ENCODE data around the gene LCNL1. TPM values are rescaled to one million over a fixed set of nuclear protein-coding genes. Genes with fewer than 3 reads are reported as not detected.

Gene LCNL1
- total and polyA plus RNA-seq, 2 of the 13 experiments (the other 11 are each of a cell fraction or from before 2014, with no cell fraction given) = not detected

DNA sequence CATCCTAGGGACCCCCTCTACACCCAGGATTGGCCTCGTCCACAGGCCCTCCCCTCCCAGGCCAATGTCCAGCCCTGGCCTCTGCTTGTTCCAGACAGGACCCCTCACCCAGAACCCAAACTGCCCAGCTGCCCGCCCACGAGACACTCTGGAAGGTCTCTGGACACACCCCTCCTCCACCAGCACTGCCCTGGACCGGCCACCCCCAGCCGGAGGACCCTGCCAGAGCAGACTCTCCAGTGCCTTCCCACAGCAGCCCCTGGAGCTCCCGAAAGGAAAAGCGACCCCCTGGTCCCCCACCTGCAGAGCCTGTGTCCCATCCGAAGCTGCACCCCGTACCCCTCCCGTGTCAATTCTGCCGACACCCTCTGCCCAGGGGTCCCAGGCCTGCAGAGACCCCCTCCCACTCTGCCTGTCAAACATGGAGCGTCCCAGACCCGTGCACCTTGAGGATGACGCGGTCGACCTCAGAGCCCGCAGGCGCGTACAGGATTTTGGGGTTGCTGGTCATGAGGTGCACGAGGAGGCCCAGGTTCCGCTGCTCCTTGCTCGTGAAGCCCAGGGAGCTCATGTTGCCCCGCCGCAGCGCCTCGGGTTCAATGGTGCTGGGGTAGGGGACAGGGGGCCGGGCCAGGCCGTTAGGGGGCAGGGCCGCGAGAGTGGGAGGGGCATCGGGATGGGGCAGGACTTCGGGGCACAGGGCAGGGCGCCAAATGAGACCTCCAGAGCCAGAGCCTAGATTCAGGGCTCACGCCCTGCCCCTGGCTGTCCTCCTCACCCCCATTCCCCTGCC lies 37.3 kb downstream of the LCNL1 start (continued):
- no peak for TF ChIP-seq ZUFSP (CRISPR knock-in tag; IDR thresholded peaks at IDR 0.05; ENCODE audit: borderline replicate concordance)
- TF ChIP-seq, protein P1, sequence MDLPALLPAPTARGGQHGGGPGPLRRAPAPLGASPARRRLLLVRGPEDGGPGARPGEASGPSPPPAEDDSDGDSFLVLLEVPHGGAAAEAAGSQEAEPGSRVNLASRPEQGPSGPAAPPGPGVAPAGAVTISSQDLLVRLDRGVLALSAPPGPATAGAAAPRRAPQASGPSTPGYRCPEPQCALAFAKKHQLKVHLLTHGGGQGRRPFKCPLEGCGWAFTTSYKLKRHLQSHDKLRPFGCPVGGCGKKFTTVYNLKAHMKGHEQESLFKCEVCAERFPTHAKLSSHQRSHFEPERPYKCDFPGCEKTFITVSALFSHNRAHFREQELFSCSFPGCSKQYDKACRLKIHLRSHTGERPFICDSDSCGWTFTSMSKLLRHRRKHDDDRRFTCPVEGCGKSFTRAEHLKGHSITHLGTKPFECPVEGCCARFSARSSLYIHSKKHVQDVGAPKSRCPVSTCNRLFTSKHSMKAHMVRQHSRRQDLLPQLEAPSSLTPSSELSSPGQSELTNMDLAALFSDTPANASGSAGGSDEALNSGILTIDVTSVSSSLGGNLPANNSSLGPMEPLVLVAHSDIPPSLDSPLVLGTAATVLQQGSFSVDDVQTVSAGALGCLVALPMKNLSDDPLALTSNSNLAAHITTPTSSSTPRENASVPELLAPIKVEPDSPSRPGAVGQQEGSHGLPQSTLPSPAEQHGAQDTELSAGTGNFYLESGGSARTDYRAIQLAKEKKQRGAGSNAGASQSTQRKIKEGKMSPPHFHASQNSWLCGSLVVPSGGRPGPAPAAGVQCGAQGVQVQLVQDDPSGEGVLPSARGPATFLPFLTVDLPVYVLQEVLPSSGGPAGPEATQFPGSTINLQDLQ (CRISPR knock-in tag; IDR thresholded peaks at IDR 0.05) = no peak
- no peak for TF ChIP-seq E2F5 (CRISPR knock-in tag; conservative IDR thresholded peaks at IDR 0.05)
- TF ChIP-seq, protein P2, sequence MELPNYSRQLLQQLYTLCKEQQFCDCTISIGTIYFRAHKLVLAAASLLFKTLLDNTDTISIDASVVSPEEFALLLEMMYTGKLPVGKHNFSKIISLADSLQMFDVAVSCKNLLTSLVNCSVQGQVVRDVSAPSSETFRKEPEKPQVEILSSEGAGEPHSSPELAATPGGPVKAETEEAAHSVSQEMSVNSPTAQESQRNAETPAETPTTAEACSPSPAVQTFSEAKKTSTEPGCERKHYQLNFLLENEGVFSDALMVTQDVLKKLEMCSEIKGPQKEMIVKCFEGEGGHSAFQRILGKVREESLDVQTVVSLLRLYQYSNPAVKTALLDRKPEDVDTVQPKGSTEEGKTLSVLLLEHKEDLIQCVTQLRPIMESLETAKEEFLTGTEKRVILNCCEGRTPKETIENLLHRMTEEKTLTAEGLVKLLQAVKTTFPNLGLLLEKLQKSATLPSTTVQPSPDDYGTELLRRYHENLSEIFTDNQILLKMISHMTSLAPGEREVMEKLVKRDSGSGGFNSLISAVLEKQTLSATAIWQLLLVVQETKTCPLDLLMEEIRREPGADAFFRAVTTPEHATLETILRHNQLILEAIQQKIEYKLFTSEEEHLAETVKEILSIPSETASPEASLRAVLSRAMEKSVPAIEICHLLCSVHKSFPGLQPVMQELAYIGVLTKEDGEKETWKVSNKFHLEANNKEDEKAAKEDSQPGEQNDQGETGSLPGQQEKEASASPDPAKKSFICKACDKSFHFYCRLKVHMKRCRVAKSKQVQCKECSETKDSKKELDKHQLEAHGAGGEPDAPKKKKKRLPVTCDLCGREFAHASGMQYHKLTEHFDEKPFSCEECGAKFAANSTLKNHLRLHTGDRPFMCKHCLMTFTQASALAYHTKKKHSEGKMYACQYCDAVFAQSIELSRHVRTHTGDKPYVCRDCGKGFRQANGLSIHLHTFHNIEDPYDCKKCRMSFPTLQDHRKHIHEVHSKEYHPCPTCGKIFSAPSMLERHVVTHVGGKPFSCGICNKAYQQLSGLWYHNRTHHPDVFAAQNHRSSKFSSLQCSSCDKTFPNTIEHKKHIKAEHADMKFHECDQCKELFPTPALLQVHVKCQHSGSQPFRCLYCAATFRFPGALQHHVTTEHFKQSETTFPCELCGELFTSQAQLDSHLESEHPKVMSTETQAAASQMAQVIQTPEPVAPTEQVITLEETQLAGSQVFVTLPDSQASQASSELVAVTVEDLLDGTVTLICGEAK (IDR thresholded peaks at IDR 0.05) = no peak
- TF ChIP-seq, protein P2 (CRISPR knock-in tag; IDR thresholded peaks at IDR 0.05) = no peak
- TF ChIP-seq, protein P3, sequence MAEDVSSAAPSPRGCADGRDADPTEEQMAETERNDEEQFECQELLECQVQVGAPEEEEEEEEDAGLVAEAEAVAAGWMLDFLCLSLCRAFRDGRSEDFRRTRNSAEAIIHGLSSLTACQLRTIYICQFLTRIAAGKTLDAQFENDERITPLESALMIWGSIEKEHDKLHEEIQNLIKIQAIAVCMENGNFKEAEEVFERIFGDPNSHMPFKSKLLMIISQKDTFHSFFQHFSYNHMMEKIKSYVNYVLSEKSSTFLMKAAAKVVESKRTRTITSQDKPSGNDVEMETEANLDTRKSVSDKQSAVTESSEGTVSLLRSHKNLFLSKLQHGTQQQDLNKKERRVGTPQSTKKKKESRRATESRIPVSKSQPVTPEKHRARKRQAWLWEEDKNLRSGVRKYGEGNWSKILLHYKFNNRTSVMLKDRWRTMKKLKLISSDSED (CRISPR knock-in tag; IDR thresholded peaks at IDR 0.05) = no peak
